Activated naive CD4-positive, alpha-beta T cell treated with anti-CD3 and anti-CD28 coated beads, Interleukin-2, amount 50 U/mL, for 16 hours (primary cell): ENCODE data around the gene RHCE.
"Not testable (repeated sequence)": the region's sequence is repeated elsewhere in the genome, so short reads cannot be mapped to it uniquely, and the experiment has no call there.

Experiments used
- DNase-seq: peaks from one replicate; pipeline ENCODE4 v3.0.0-alpha.2; 2020

RHCE gene

GRCh38 chr1:25397549-25397948 is 23.1 kb downstream of the RHCE start:
- not testable (repeated sequence) for DNase-seq

GRCh38 chr1:25392841-25393240 is 27.8 kb downstream of the RHCE start:
- DNase-seq, result no peak

GRCh38 chr1:25389721-25390120 is 30.9 kb downstream of the RHCE start:
- DNase-seq, result not testable (repeated sequence)

GRCh38 chr1:25388691-25389090 is 31.9 kb downstream of the RHCE start:
- DNase-seq, result not testable (repeated sequence)

- not testable (repeated sequence) for DNase-seq
These were observed 33.5 kb downstream of the RHCE start for GRCh38 chr1:25387096-25387495.

- not testable (repeated sequence) for DNase-seq
These were observed 36.8 kb downstream of the RHCE start for GRCh38 chr1:25383875-25384274.

GRCh38 chr1:25383090-25383489 is 37.5 kb downstream of the RHCE start:
- not testable (repeated sequence) for DNase-seq

GRCh38 chr1:25382543-25382942 is 38.1 kb downstream of the RHCE start:
- DNase-seq, result not testable (repeated sequence)

- not testable (repeated sequence) for DNase-seq
These were observed 42.3 kb downstream of the RHCE start for GRCh38 chr1:25378367-25378766.

- not testable (repeated sequence) for DNase-seq
These were observed 48.9 kb downstream of the RHCE start for GRCh38 chr1:25371757-25372156.

- DNase-seq, result not testable (repeated sequence)
These were observed 50.8 kb downstream of the RHCE start for GRCh38 chr1:25369691-25370271.

- no peak for DNase-seq
These were observed 51.4 kb downstream of the RHCE start for GRCh38 chr1:25369241-25369640.

- not testable (repeated sequence) for DNase-seq
These were observed 57.7 kb downstream of the RHCE start for GRCh38 chr1:25362634-25363559.

- DNase-seq, result no peak
These were observed 58.7 kb downstream of the RHCE start for GRCh38 chr1:25361901-25362300.

GRCh38 chr1:25360596-25361581 is 59.7 kb downstream of the RHCE start:
- no peak for DNase-seq

- DNase-seq, result no peak
These were observed 63.8 kb downstream of the RHCE start for GRCh38 chr1:25356848-25357247.

GRCh38 chr1:25356441-25356840 is 64.2 kb downstream of the RHCE start:
- DNase-seq, result no peak

GRCh38 chr1:25355841-25356395 is 64.7 kb downstream of the RHCE start:
- DNase-seq, result no peak

GRCh38 chr1:25349606-25350005 is 71.0 kb downstream of the RHCE start:
- DNase-seq, result no peak

GRCh38 chr1:25347556-25347955 is 73.1 kb downstream of the RHCE start:
- no peak for DNase-seq

- no peak for DNase-seq
These were observed 76.8 kb downstream of the RHCE start for GRCh38 chr1:25343872-25344271.

- DNase-seq, result no peak
These were observed 77.8 kb downstream of the RHCE start for GRCh38 chr1:25342846-25343245.

- no peak for DNase-seq
These were observed 78.9 kb downstream of the RHCE start for GRCh38 chr1:25341746-25342145.
